ENCODE measurements around the gene AUTS2. TPM values are rescaled to one million over a fixed set of nuclear protein-coding genes. Genes with fewer than 3 reads are reported as not detected.

The AUTS2 gene
- total and polyA plus RNA-seq, 10 of the 15 experiments (the other 5 are each of a cell fraction or from before 2014, with no cell fraction given): 6.4 to 55.6 (median 21.6) TPM

GRCh38 chr7:69603937-69604494 is 5.7 kb downstream of the AUTS2 start (continued):
- peak; percentile 27; the same call in 1 of the 2 replicates for TF ChIP-seq ATF2 (IDR thresholded peaks at IDR 0.05; ENCODE audit: low read length)
- TF ChIP-seq EP300 (IDR thresholded peaks at IDR 0.05; ENCODE audit: borderline replicate concordance in 1 of 2, control insufficient read depth in 1 of 2, low read depth in 2 of 2, low read length in 2 of 2): peak in 1 of 2 experiments; percentile 76; a peak in 1 of 4 replicates
- TF ChIP-seq BACH1 (IDR thresholded peaks at IDR 0.05; ENCODE audit: borderline replicate concordance): peak; percentile 43
- TF ChIP-seq BCL11A (IDR thresholded peaks at IDR 0.05; ENCODE audit: low read depth, low read length): peak; percentile 82; the same call in 1 of the 2 replicates
- no peak for TF ChIP-seq ZNF622 (IDR thresholded peaks at IDR 0.05)
- no peak for TF ChIP-seq MYB (IDR thresholded peaks at IDR 0.05; ENCODE audit: borderline replicate concordance, low read depth, low read length)
- TF ChIP-seq BHLHE40 (IDR thresholded peaks at IDR 0.05; ENCODE audit: borderline replicate concordance in 1 of 2, low read depth in 2 of 2, low read length in 1 of 2): peak in 1 of 2 experiments; percentile 47; a peak in 1 of 4 replicates
- no peak for TF ChIP-seq CHD4 (IDR thresholded peaks at IDR 0.05)
- peak; percentile 79 for TF ChIP-seq IKZF1 (conservative IDR thresholded peaks at IDR 0.05)
- TF ChIP-seq EED (IDR thresholded peaks at IDR 0.05; ENCODE audit: low read depth): peak; percentile 92
- TF ChIP-seq PAX5 (IDR thresholded peaks at IDR 0.05; ENCODE audit: borderline replicate concordance, low read depth, low read length): peak; percentile 42; the same call in 1 of the 2 replicates
- TF ChIP-seq CBFB (IDR thresholded peaks at IDR 0.05; ENCODE audit: low read depth): peak; percentile 72; the same call in 1 of the 2 replicates
- no peak for TF ChIP-seq ZNF274 (IDR thresholded peaks at IDR 0.05; ENCODE audit: insufficient read depth, insufficient read length)

Measured in GM12878 (cell line).